Body of pancreas (tissue), 4 donors: Measurements from ENCODE around the gene NISCH. TPM values are rescaled to one million over a fixed set of nuclear protein-coding genes. Genes with fewer than 3 reads are reported as not detected.

ENCODE experiments used
- ATAC-seq: fragments of 150-250 bp; one replicate; pipeline ENCODE4 v1.9.1; 2016
- DNase-seq, 4 donors: peaks; one replicate each; pipeline ENCODE4 v3.0.0-alpha.2; 2019
- H3K27ac ChIP-seq, 4 donors: fragments of 200-600 bp; sonication (generic); 1 replicate in 3 of 4; 2 replicates in 1 of 4; pipeline versions ENCODE4 v1.5.1 to v1.6.1; 2016 to 2019; ENCODE audit warnings: mild to moderate bottlenecking in 1 of 4, mixed read lengths in 1 of 4, moderate library complexity in 1 of 4
- H3K27me3 ChIP-seq, 2 donors: fragments of 200-600 bp; sonication (generic); one replicate each; pipeline ENCODE4 v1.6.0; 2016; ENCODE audit warnings: mild to moderate bottlenecking in 1 of 2
- H3K36me3 ChIP-seq, 2 donors: fragments of 200-600 bp; sonication (generic); replicated peaks in 1 of 2; 2 replicates each; pipeline ENCODE4 v1.5.1; 2016; ENCODE audit warnings: low read depth in 2 of 2; ENCODE audit not compliant: insufficient read depth in 1 of 2
- H3K4me1 ChIP-seq: fragments of 200-600 bp; sonication (generic); one replicate; pipeline ENCODE4 v1.6.0; 2016
- H3K4me3 ChIP-seq, 2 donors: fragments of 200-600 bp; sonication (generic); 1 replicate in 1 of 2; 2 replicates in 1 of 2; pipeline ENCODE4 v1.5.1; 2016 to 2019
- H3K9me3 ChIP-seq, 3 donors: fragments of 200-600 bp; sonication (generic); 1 replicate in 2 of 3; 2 replicates in 1 of 3; pipeline ENCODE4 v1.5.1; 2016
- POLR2A ChIP-seq, 3 donors: fragments of 450-650 bp; IDR thresholded peaks; one replicate each; pipeline ENCODE4 v1.6.1; 2016; ENCODE audit warnings: antibody characterized with exemption in 3 of 3, mild to moderate bottlenecking in 2 of 3
- WGBS, 2 donors: methylation state at CpG; one replicate each; pipeline ENCODE4 v1.1.5; 2017; 5-methylcytosine and 5-hydroxymethylcytosine counted together
- intact Hi-C: fragments of 100-400 bp; cut with DNase I; formaldehyde crosslinking; loops from one replicate; pipeline ENCODE4 v1.15.1; 2023
- total RNA-seq, 2 donors: library from RNA; depleted of rRNA; stranded (reverse); fragments of >200 nt; gene quantifications; one replicate each; pipeline ENCODE4 v1.1.0, GENCODE V29; 2016
- TF ChIP-seq, protein P1 (sequence below), 7 experiments: fragments of 450-650 bp in 4 of 7; fragments of 200-600 bp in 3 of 7; sonication (generic) in 3 of 7; IDR thresholded peaks; one replicate each; pipeline ENCODE4 v1.5.1; 2016 to 2019; ENCODE audit warnings: antibody characterized with exemption in 7 of 7

NISCH gene
- total RNA-seq, 2 donors from 2014 or later: 58.9 to 115 TPM

DNA sequence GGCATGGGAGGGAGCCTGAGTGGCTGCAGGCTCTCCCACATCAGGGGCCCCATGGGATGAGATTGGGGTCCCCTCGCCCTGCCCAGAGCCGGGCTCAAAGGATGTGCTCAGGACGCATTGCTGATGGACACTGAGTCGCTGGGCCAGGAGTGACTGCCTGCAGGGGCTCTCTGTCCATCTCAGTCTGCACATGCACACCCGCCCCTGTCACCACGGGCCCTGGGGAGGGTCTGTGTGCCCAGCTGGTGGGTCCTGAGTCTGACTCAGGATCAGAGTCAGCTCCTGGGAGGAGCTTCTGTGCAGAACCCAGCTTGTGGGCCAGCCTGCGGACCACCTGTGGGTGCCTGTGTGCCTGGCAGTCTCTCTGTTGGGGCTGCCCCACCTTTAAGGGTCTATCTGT, 57.9 kb downstream of the NISCH start:
- Histone ChIP-seq H3K27ac (no peak overlapping the region), H3K4me1 (no peaks in the 10 kb centered on the region), H3K4me3 (no peak overlapping the region), H3K9me3 (no peaks in the 10 kb centered on the region), H3K27me3 (no peaks in the 10 kb centered on the region), H3K36me3 (no peaks in the 10 kb centered on the region)
- no peak for DNase-seq
- TF ChIP-seq, protein P1, sequence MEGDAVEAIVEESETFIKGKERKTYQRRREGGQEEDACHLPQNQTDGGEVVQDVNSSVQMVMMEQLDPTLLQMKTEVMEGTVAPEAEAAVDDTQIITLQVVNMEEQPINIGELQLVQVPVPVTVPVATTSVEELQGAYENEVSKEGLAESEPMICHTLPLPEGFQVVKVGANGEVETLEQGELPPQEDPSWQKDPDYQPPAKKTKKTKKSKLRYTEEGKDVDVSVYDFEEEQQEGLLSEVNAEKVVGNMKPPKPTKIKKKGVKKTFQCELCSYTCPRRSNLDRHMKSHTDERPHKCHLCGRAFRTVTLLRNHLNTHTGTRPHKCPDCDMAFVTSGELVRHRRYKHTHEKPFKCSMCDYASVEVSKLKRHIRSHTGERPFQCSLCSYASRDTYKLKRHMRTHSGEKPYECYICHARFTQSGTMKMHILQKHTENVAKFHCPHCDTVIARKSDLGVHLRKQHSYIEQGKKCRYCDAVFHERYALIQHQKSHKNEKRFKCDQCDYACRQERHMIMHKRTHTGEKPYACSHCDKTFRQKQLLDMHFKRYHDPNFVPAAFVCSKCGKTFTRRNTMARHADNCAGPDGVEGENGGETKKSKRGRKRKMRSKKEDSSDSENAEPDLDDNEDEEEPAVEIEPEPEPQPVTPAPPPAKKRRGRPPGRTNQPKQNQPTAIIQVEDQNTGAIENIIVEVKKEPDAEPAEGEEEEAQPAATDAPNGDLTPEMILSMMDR (IDR thresholded peaks at IDR 0.05): no peak
- TF ChIP-seq POLR2A (IDR thresholded peaks at IDR 0.05): no peak
- intact Hi-C loops: no loop called here
- WGBS, 2 donors: 78 to 90% methylated on average over 6 to 7 of the region's 7 CpGs
- no peak for ATAC-seq

DNA sequence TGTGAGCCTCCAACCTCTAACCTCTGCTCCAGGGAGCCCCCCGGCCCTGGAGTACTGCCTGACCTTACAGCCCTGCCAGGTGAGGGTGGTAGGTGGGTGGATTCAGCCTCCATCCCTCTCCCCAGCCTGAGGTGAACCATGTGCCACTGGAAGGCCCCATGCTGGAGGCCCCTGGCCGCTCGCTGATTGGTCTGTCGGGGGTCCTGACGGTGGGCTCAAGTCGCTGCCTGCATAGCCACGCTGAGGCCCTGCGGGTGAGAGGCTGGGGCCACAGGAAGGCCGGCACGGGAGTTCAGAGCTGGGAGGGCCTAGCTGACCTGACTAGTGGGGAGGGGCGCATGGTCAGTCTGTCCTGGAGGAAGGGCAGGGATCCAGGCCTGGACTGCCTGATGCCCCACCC, 59.2 kb downstream of the NISCH start:
- H3K36me3 ChIP-seq: no peaks in the 10 kb centered on the region
- no peak for ATAC-seq
- H3K27ac ChIP-seq: no peak overlapping the region
- no peaks in the 10 kb centered on the region for H3K27me3 ChIP-seq
- no peak overlapping the region for H3K4me3 ChIP-seq
- H3K9me3 ChIP-seq: no peaks in the 10 kb centered on the region
- no peaks in the 10 kb centered on the region for H3K4me1 ChIP-seq
- TF ChIP-seq POLR2A (IDR thresholded peaks at IDR 0.05): no peak
- TF ChIP-seq, protein P1 (IDR thresholded peaks at IDR 0.05): no peak
- WGBS, 2 donors: 67 to 88% methylated on average over 1 to 11 of the region's 11 CpGs
- DNase-seq: no peak
- intact Hi-C loops: no loop called here

DNA sequence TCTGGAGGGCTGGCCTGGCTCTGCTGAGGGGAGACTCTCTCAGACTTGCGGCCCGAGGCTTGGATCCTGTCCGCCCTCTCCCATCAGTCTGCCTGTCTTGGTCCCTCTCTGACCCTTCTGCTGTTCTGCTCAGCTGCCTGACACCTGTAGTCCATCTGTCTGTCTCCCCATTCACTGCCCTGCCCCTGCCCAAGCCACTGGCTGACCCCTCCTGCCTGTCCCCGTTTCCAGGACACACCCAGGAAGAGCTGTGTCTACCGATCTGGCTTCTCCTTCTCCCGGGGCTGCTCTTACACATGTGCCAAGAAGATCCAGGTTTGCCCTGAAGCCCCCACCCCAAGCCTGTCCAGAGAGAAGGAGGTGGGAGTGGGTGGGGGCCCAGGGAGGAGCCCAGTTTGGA, 59.8 kb downstream of the NISCH start:
- intact Hi-C loops: no loop called here
- H3K4me3 ChIP-seq: no peak overlapping the region
- H3K27ac ChIP-seq: no peak overlapping the region
- TF ChIP-seq POLR2A (IDR thresholded peaks at IDR 0.05): no peak
- TF ChIP-seq, protein P1 (IDR thresholded peaks at IDR 0.05): no peak
- no peaks in the 10 kb centered on the region for H3K9me3 ChIP-seq
- H3K27me3 ChIP-seq: no peaks in the 10 kb centered on the region
- H3K4me1 ChIP-seq: no peaks in the 10 kb centered on the region
- no peak for ATAC-seq
- WGBS, 2 donors: 79 to 83% methylated on average over 5 to 6 of the region's 6 CpGs
- no peak for DNase-seq
- no peaks in the 10 kb centered on the region for H3K36me3 ChIP-seq

DNA sequence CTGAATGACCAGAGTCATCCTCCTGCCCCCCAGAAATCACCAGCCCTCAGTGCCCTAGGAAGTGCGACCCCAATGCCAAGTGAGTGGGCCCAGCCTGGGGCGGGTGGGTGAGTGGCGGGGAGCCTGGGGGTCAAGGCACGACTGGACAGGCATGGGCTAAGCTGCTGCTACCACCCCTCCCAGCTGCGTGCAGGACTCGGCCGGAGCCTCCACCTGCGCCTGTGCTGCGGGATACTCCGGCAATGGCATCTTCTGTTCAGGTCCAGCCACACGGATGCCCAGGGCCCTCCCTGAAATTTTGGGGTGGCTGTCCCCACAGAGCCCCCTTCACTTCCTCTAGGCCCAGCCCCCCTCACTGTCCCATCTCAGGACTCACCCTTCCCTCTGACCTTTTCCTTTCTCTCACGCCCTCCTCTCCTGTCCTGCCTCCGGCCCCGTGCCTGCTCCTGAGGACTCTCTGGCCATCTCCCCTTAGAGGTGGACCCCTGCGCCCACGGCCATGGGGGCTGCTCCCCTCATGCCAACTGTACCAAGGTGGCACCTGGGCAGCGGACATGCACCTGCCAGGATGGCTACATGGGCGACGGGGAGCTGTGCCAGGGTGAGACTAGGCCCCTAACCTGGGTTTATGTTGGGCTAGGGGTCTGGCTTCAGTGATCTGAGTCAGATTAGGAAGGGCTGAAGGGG, 61.2 kb downstream of the NISCH start:
- 92 to 98% methylated on average over 10 to 17 of the region's 19 CpGs for WGBS, 2 donors
- Histone ChIP-seq H3K27ac (no peak overlapping the region), H3K4me3 (no peak overlapping the region), H3K9me3 (no peaks in the 10 kb centered on the region), H3K4me1 (no peaks in the 10 kb centered on the region), H3K36me3 (no peaks in the 10 kb centered on the region), H3K27me3 (no peaks in the 10 kb centered on the region)
- intact Hi-C loops: no loop called here
- no peak for TF ChIP-seq POLR2A (IDR thresholded peaks at IDR 0.05)
- TF ChIP-seq, protein P1 (IDR thresholded peaks at IDR 0.05): no peak
- DNase-seq (no peak), ATAC-seq (no peak)
